Measurements from ENCODE around the gene DLX3. TPM values are rescaled to one million over a fixed set of nuclear protein-coding genes. Genes with fewer than 3 reads are reported as not detected.

DLX3 gene
- total and polyA plus RNA-seq, 2 of the 8 experiments (the other 6 are each of a cell fraction or from before 2014, with no cell fraction given) = 0.15 to 0.20 TPM

DNA sequence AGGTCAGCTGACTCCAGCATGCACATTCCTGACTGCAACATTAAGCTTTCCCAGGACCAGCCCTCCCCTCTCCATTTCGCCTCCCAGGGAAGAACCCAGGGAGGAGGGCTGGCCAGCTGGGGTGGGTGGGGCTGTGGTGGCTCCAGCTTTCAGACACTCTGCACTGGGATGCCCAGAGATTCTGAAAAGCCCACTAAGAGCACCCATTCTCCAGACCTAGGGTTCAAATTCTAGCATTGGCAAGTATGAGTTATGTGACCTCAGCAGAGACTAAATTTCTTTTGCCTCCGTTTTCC is 7.8 kb downstream of the DLX3 start:
- H4K91ac ChIP-seq (replicated peaks; ENCODE audit: insufficient read length, low read length) = no peak overlapping the region
- H2BK5ac ChIP-seq (ENCODE audit: low read depth, low read length) = no peak overlapping the region
- no peak overlapping the region for H4K8ac ChIP-seq (ENCODE audit: extremely low read depth, insufficient read depth, low read length)
- H3K4me2 ChIP-seq (ENCODE audit: insufficient read depth in 1 of 2, low read depth in 2 of 2, low read length in 2 of 2) = no peak overlapping the region
- no peaks in the 10 kb centered on the region for H4K20me1 ChIP-seq (replicated peaks in 1 of 2; ENCODE audit: control insufficient read depth in 1 of 2, insufficient read depth in 2 of 2, low read length in 2 of 2)
- H2BK15ac ChIP-seq (ENCODE audit: low read length) = 0 out of 2 replicates have a peak overlapping the region, but pooled peaks have one; percentile 53
- no peaks in the 10 kb centered on the region for H3K36me3 ChIP-seq (ENCODE audit: control insufficient read depth in 2 of 4, insufficient read depth in 4 of 4, low read length in 3 of 4)
- H3K79me1 ChIP-seq (ENCODE audit: low read depth, low read length) = no peaks in the 10 kb centered on the region
- no peak overlapping the region for H2AFZ ChIP-seq (ENCODE audit: low read length)
- H2BK20ac ChIP-seq (ENCODE audit: low read length) = no peak overlapping the region; the same call in 1 of the 2 replicates
- ChIA-PET CTCF (ENCODE audit: partially characterized antibody) (interaction anchor here (1.1 to 18.5 kb wide), 11 partner anchors 10 to 278 kb away, joined by 3 to 547 read pairs (median 6); partner anchors contain the start of genes DLX3 and TAC4), POLR2A (ENCODE audit: partially characterized antibody) (interaction anchor here (1.1 to 1.9 kb wide), 3 partner anchors 7 to 123 kb away, joined by 3 to 4 read pairs (median 4); partner anchors contain the start of gene DLX3)
- no peak overlapping the region for H3K4me3 ChIP-seq (ENCODE audit: extremely low read depth in 1 of 4, insufficient read depth in 2 of 4, low read depth in 3 of 4, low read length in 4 of 4)
- no peak overlapping the region for H2BK120ac ChIP-seq (replicated peaks; ENCODE audit: low read depth, low read length)
- H2BK12ac ChIP-seq (ENCODE audit: low read depth, low read length) = 0 out of 2 replicates have a peak overlapping the region, but pooled peaks have one; percentile 55
- 0 out of 2 replicates have a peak overlapping the region, but pooled peaks have one; percentile 45 for H2AK5ac ChIP-seq (ENCODE audit: low read depth, low read length)
- H3K23me2 ChIP-seq (ENCODE audit: low read depth, low read length) = peaks cover 2% of the 10 kb centered on the region; the same call in 1 of the 2 replicates
- FAIRE-seq (no peak), DNase-seq (ENCODE audit: low read depth in 1 of 2, low spot score in 2 of 2) (peak in 1 of 2 experiments; percentile 17)
- H3K18ac ChIP-seq (ENCODE audit: extremely low read depth, low read length) = no peak overlapping the region
- peaks cover 24 to 65% (median 58%) of the 10 kb centered on the region in 4 experiments for H3K27me3 ChIP-seq (replicated peaks in 1 of 4; ENCODE audit: control insufficient read depth in 3 of 4, extremely low read depth in 1 of 4, insufficient read depth in 3 of 4, low read length in 3 of 4)
- no peak overlapping the region for H3K9ac ChIP-seq (replicated peaks in 1 of 4; ENCODE audit: extremely low read depth in 1 of 4, low read depth in 3 of 4, low read length in 3 of 4)
- H3K56ac ChIP-seq (replicated peaks; ENCODE audit: insufficient read length, low read depth, low read length) = no peak overlapping the region
- WGBS, 2 experiments (ENCODE audit: extremely low coverage in 1 of 2, insufficient coverage in 1 of 2, insufficient read length in 1 of 2, insufficient replicate concordance in 2 of 2, low coverage in 1 of 2, low lambda C conversion rate in 2 of 2, missing lambda C conversion rate in 1 of 2) = 69% methylated on average over 2 of the region's 2 CpGs; no CpG with 5 or more reads in 1 of the 2 experiments
- H4K5ac ChIP-seq (ENCODE audit: insufficient read length, low read depth, low read length) = no peak overlapping the region
- H3K9me3 ChIP-seq (ENCODE audit: insufficient read depth in 2 of 2, low read depth in 1 of 2, low read length in 1 of 2) = no peaks in the 10 kb centered on the region
- TF ChIP-seq YY1 (IDR thresholded peaks at IDR 0.05; ENCODE audit: low read depth, low read length) (no peak), ASH2L (IDR thresholded peaks at IDR 0.05; ENCODE audit: low read length) (no peak)
- no peak overlapping the region for H3K23ac ChIP-seq (ENCODE audit: insufficient read length)
- no peak overlapping the region for H3K14ac ChIP-seq (ENCODE audit: insufficient read length)
- H3K27ac ChIP-seq (ENCODE audit: low read depth, low read length) = no peak overlapping the region
- no peak overlapping the region for H3K4ac ChIP-seq (replicated peaks; ENCODE audit: insufficient read length, low read depth, low read length)
- H3K4me1 ChIP-seq (replicated peaks in 1 of 4; ENCODE audit: control insufficient read depth in 3 of 4, insufficient read depth in 4 of 4, low read length in 3 of 4) = peaks cover 0 to 13% (median 10%) of the 10 kb centered on the region in 4 experiments; a peak in 5 of 7 replicates
- no peaks in the 10 kb centered on the region for H3K79me2 ChIP-seq (ENCODE audit: control insufficient read depth in 1 of 2, insufficient read depth in 2 of 2, low read length in 2 of 2)
